ENCODE measurements around the gene CBFA2T2. TPM values are rescaled to one million over a fixed set of nuclear protein-coding genes. Genes with fewer than 3 reads are reported as not detected.

CBFA2T2 gene
- total RNA-seq, 1 donor, result 11.2 TPM

DNA sequence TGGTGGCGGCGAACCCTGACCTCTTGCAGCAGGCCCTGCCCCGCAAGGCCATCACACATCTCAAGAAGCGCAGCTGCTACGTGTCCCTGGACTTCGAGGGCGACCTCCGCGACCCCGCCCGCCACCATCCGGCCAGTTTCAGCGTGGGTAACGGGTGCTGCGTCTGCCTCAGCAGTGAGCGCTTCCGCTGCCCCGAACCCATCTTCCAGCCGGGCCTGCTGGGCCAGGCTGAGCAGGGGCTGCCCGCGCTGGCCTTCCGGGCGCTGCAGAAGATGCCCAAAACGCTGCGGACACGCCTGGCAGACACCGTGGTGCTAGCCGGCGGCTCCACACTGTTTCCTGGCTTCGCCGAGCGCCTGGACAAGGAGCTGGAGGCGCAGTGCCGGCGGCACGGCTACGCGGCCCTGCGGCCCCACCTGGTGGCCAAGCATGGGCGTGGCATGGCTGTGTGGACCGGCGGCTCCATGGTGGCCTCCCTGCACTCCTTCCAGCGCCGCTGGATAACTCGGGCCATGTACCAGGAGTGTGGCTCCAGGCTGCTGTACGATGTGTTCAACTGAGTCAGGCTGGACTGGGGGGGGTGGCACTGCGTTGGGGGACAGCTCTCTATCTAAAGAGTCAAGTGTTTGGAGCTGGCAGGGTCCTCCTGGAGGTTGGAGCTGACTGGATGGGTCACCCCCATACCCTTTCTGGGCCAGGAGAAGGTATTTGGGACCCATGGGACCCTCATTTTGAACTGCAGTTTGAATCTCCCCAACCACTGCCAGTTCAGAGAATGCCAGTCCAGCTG lies 178.0 kb downstream of the CBFA2T2 start:
- H3K79me2 ChIP-seq (ENCODE audit: insufficient read depth, low read length), result no peaks in the 10 kb centered on the region
- peak overlapping the region; percentile 93 for H3K4me2 ChIP-seq (ENCODE audit: insufficient read depth, low read length)
- H3K36me3 ChIP-seq (ENCODE audit: insufficient read depth, low read length), result peaks cover 20% of the 10 kb centered on the region
- peak overlapping the region; percentile 98 for H2AFZ ChIP-seq (ENCODE audit: low read length)
- H3K4me3 ChIP-seq (ENCODE audit: insufficient read depth, low read length), result peak overlapping the region; percentile 75
- no peaks in the 10 kb centered on the region for H3K9me3 ChIP-seq (ENCODE audit: low read depth, low read length)
- peaks cover 26% of the 10 kb centered on the region for H3K4me1 ChIP-seq (ENCODE audit: insufficient read depth, low read length)
- peak; percentile 99 for DNase-seq (ENCODE audit: insufficient read length, low spot score, missing footprints)
- H3K27ac ChIP-seq (ENCODE audit: low read depth, low read length), result peak overlapping the region; percentile 65
- H3K27me3 ChIP-seq (ENCODE audit: insufficient read depth, low read length), result no peaks in the 10 kb centered on the region
- H4K20me1 ChIP-seq (ENCODE audit: insufficient read depth, low read length), result peaks cover 9% of the 10 kb centered on the region
- peak; percentile 71 for TF ChIP-seq CTCF (IDR thresholded peaks at IDR 0.05; ENCODE audit: extremely low read depth, low read depth, low read length)

DNA sequence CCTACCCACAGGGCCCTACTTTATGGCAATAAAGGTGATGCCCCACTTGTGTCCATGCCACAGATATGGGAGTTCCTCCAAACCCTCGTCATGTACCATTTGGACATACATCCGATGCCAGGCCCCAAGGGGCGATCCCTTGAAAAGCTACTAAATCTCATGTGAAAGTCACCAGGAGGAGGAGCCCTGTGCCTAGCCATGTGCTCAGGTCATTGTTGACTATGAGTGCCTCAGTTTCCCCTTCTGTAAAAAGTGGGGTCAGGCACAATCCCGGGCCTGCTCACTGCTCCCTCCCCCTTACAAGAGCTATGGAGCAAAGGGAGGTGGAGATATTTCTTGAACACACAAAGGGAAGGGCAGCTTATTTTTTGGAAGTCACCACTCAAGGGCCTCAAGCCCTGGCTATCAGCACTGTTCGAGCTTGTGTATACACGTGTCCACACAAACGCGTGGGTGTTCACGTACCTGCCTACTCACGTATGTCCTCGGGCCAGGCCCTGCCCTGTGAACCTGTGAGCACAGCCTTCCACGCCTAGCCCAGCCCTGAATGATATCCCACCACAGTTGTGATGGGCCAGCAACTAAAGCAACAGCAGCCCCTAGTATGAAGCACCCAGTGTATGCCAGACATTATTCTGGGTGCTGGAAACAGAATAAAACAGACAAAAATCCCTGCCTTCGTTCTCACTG lies 178.7 kb downstream of the CBFA2T2 start:
- H3K4me1 ChIP-seq (ENCODE audit: insufficient read depth, low read length), result peaks cover 31% of the 10 kb centered on the region
- no peak overlapping the region for H2AFZ ChIP-seq (ENCODE audit: low read length)
- DNase-seq (ENCODE audit: insufficient read length, low spot score, missing footprints), result peak; percentile 76
- H3K9me3 ChIP-seq (ENCODE audit: low read depth, low read length), result no peaks in the 10 kb centered on the region
- TF ChIP-seq CTCF (IDR thresholded peaks at IDR 0.05; ENCODE audit: extremely low read depth, low read depth, low read length), result no peak
- peaks cover 9% of the 10 kb centered on the region for H4K20me1 ChIP-seq (ENCODE audit: insufficient read depth, low read length)
- H3K27ac ChIP-seq (ENCODE audit: low read depth, low read length), result no peak overlapping the region
- H3K36me3 ChIP-seq (ENCODE audit: insufficient read depth, low read length), result peaks cover 20% of the 10 kb centered on the region
- peak overlapping the region; percentile 93 for H3K4me2 ChIP-seq (ENCODE audit: insufficient read depth, low read length)
- H3K27me3 ChIP-seq (ENCODE audit: insufficient read depth, low read length), result no peaks in the 10 kb centered on the region
- H3K4me3 ChIP-seq (ENCODE audit: insufficient read depth, low read length), result no peak overlapping the region
- peaks cover 5% of the 10 kb centered on the region for H3K79me2 ChIP-seq (ENCODE audit: insufficient read depth, low read length)

GRCh38 chr20:33669224-33669623 lies 179.3 kb downstream of the CBFA2T2 start:
- H3K79me2 ChIP-seq (ENCODE audit: insufficient read depth, low read length), result peaks cover 5% of the 10 kb centered on the region
- peaks cover 20% of the 10 kb centered on the region for H3K36me3 ChIP-seq (ENCODE audit: insufficient read depth, low read length)
- peaks cover 29% of the 10 kb centered on the region for H3K4me1 ChIP-seq (ENCODE audit: insufficient read depth, low read length)
- no peak for TF ChIP-seq CTCF (IDR thresholded peaks at IDR 0.05; ENCODE audit: extremely low read depth, low read depth, low read length)
- no peaks in the 10 kb centered on the region for H3K27me3 ChIP-seq (ENCODE audit: insufficient read depth, low read length)
- H3K4me2 ChIP-seq (ENCODE audit: insufficient read depth, low read length), result no peak overlapping the region
- peaks cover 9% of the 10 kb centered on the region for H4K20me1 ChIP-seq (ENCODE audit: insufficient read depth, low read length)
- no peaks in the 10 kb centered on the region for H3K9me3 ChIP-seq (ENCODE audit: low read depth, low read length)
- no peak overlapping the region for H2AFZ ChIP-seq (ENCODE audit: low read length)
- H3K4me3 ChIP-seq (ENCODE audit: insufficient read depth, low read length), result no peak overlapping the region
- H3K27ac ChIP-seq (ENCODE audit: low read depth, low read length), result no peak overlapping the region
- no peak for DNase-seq (ENCODE audit: insufficient read length, low spot score, missing footprints)
